Endothelial cell of umbilical vein (primary cell): ENCODE measurements around the gene CAPN2. TPM values are rescaled to one million over a fixed set of nuclear protein-coding genes. Genes with fewer than 3 reads are reported as not detected.

ENCODE experiments used
- BruUV-seq: library from RNA; stranded (reverse); fragments of 400-500 nt; replicated peaks from 2 replicates; lab custom pipeline; 2021; lab: Mats Ljungman, UMichigan
- CTCF ChIA-PET: fragments of 300-600, 350-600 bp; sonication (Branson Sonifier 250); formaldehyde crosslinking; loops from one replicate; lab custom pipeline; 2021; ENCODE audit warnings: antibody characterized with exemption, inconsistent platforms; lab: Charles Lee
- POLR2A ChIA-PET: fragments of 300-600, 350-600 bp; sonication (Branson Sonifier 250); formaldehyde crosslinking; loops from one replicate; lab custom pipeline; 2021; ENCODE audit warnings: antibody characterized with exemption, inconsistent platforms; lab: Charles Lee
- DNase-seq: peaks from one replicate; pipeline ENCODE4 v3.0.0-alpha.2; 2011; ENCODE audit warnings: low read depth, low spot score
- FAIRE-seq: peaks from 2 replicates; lab custom pipeline; 2011; peaks lifted over from hg19 to GRCh38; lab: Jason Lieb, UNC
- H2AFZ ChIP-seq: 2 replicates; pipeline ENCODE4 v1.6.0; 2012; ENCODE audit warnings: low read depth, low read length, control low read depth, inconsistent platforms
- H3K27ac ChIP-seq: 2 replicates; pipeline ENCODE4 v1.5.1; 2011; ENCODE audit warnings: low read depth, mild to moderate bottlenecking, control low read depth, low read length, moderate library complexity; ENCODE audit not compliant: insufficient read depth
- H3K27me3 ChIP-seq, 2 experiments: 2 replicates each; pipeline versions ENCODE4 v1.6.0 to v1.6.1; 2011; ENCODE audit warnings: low read length in 2 of 2, mixed read lengths in 1 of 2; ENCODE audit not compliant: control insufficient read depth in 2 of 2, insufficient read depth in 2 of 2
- H3K36me3 ChIP-seq, 2 experiments: 2 replicates in 1 of 2; 3 replicates in 1 of 2; pipeline ENCODE4 v1.5.1; 2011; ENCODE audit warnings: low read length in 2 of 2, mild to moderate bottlenecking in 1 of 2, moderate library complexity in 1 of 2; ENCODE audit not compliant: control insufficient read depth in 2 of 2, insufficient read depth in 2 of 2; ENCODE audit errors: extremely low read depth in 1 of 2
- H3K4me1 ChIP-seq: 3 replicates; pipeline ENCODE4 v1.5.1; 2011; ENCODE audit warnings: mild to moderate bottlenecking, low read length; ENCODE audit not compliant: control insufficient read depth, insufficient read depth; ENCODE audit errors: extremely low read depth
- H3K4me2 ChIP-seq: 2 replicates; pipeline ENCODE4 v1.6.1; 2011; ENCODE audit warnings: low read length, control low read depth, mixed read lengths; ENCODE audit not compliant: insufficient read depth
- H3K4me3 ChIP-seq, 3 experiments: fragments of 200-600 bp in 1 of 3; sonication (generic), shearing (Covaris generic) in 1 of 3; replicated peaks in 1 of 3; 2 replicates each; pipeline ENCODE4 v1.5.1; 2011 to 2016; ENCODE audit warnings: control low read depth in 3 of 3, low read length in 3 of 3, mild to moderate bottlenecking in 2 of 3, inconsistent platforms in 1 of 3, low read depth in 1 of 3, moderate library complexity in 1 of 3; ENCODE audit not compliant: insufficient read depth in 1 of 3
- H3K79me2 ChIP-seq: 2 replicates; pipeline ENCODE4 v1.6.0; 2012; ENCODE audit warnings: low read length, inconsistent platforms; ENCODE audit not compliant: control insufficient read depth, insufficient read depth
- H3K9ac ChIP-seq: replicated peaks from 2 replicates; pipeline ENCODE3; 2011; ENCODE audit warnings: low read length, control low read depth; ENCODE audit not compliant: insufficient read depth; ENCODE audit errors: extremely low read depth
- H3K9me1 ChIP-seq: replicated peaks from 3 replicates; pipeline ENCODE4 v1.6.0; 2011; ENCODE audit warnings: mild to moderate bottlenecking, low read length; ENCODE audit not compliant: control insufficient read depth, insufficient read depth; ENCODE audit errors: extremely low read depth
- H3K9me3 ChIP-seq: replicated peaks from 2 replicates; pipeline ENCODE4 v1.5.1; 2012; ENCODE audit warnings: low read length, inconsistent platforms; ENCODE audit not compliant: control insufficient read depth, insufficient read depth
- H4K20me1 ChIP-seq: replicated peaks from 2 replicates; pipeline ENCODE3; 2011; ENCODE audit warnings: mild to moderate bottlenecking, low read length; ENCODE audit not compliant: control insufficient read depth, insufficient read depth; ENCODE audit errors: extremely low read depth
- EZH2 ChIP-seq: IDR thresholded peaks from 2 replicates; pipeline ENCODE4 v1.6.1; 2012; ENCODE audit warnings: borderline replicate concordance, low read depth, mild to moderate bottlenecking, moderate library complexity, low read length, inconsistent platforms; ENCODE audit not compliant: severe bottlenecking
- FOS ChIP-seq: IDR thresholded peaks from 2 replicates; pipeline ENCODE4 v1.6.1; 2011; ENCODE audit warnings: mild to moderate bottlenecking, low read length, moderate library complexity, borderline replicate concordance; ENCODE audit not compliant: insufficient read depth
- GATA2 ChIP-seq: IDR thresholded peaks from 2 replicates; pipeline ENCODE4 v1.7.0; 2011; ENCODE audit warnings: low read depth, mild to moderate bottlenecking, moderate library complexity, mixed read lengths, low read length; ENCODE audit not compliant: insufficient read length, insufficient read depth
- JUN ChIP-seq: IDR thresholded peaks from 2 replicates; pipeline ENCODE4 v1.6.1; 2011; ENCODE audit warnings: borderline replicate concordance, low read depth; ENCODE audit not compliant: insufficient read length, insufficient read depth
- MYC ChIP-seq: IDR thresholded peaks from one replicate; pipeline ENCODE4 v1.6.1; 2011; ENCODE audit warnings: mild to moderate bottlenecking, low read depth, low read length
- POLR2A ChIP-seq: IDR thresholded peaks from 2 replicates; pipeline ENCODE4 v1.6.1; 2012; ENCODE audit warnings: low read depth, mild to moderate bottlenecking, control low read depth, low read length
- POLR2AphosphoS5 ChIP-seq: IDR thresholded peaks from 2 replicates; pipeline ENCODE4 v1.6.1; 2012; ENCODE audit warnings: low read depth, mild to moderate bottlenecking, control low read depth, low read length, moderate library complexity; ENCODE audit not compliant: insufficient read depth
- dilution Hi-C: fragments of 300-500 bp; cut with MboI; formaldehyde crosslinking; loops from one replicate; pipeline ENCODE4 v1.15.0; 2019; ENCODE audit warnings: low sequenced_read_pairs; ENCODE audit not compliant: extremely low pct_ligation_motif_present
- intact Hi-C: fragments of 100-400 bp; cut with micrococcal nuclease; formaldehyde crosslinking; loops from one replicate; pipeline ENCODE4 v1.10.0; 2022
- polyA plus RNA-seq, 4 experiments: library from polyadenylated mRNA; depleted of rRNA in 3 of 4; stranded (reverse) in 3 of 4; unstranded in 1 of 4; fragments of >200 nt; gene quantifications; 2 replicates each; pipeline versions ENCODE4 v1.2.1 to v1.2.3, GENCODE V29; 2011 to 2012; ENCODE audit warnings: missing spikeins in 1 of 4
- total RNA-seq: library from RNA; stranded (reverse); gene quantifications from 2 replicates; pipeline ENCODE4 v1.2.3, GENCODE V29; 2021
- TF ChIP-seq, protein P1 (sequence below): IDR thresholded peaks from 2 replicates; pipeline ENCODE4 v1.6.1; 2011; ENCODE audit not compliant: insufficient read depth, insufficient read length
- TF ChIP-seq, protein P2 (sequence below), 2 donors: IDR thresholded peaks; 1 replicate in 1 of 2; 2 replicates in 1 of 2; pipeline ENCODE4 v1.5.1; 2011; ENCODE audit warnings: low read length in 2 of 2, mild to moderate bottlenecking in 2 of 2, moderate library complexity in 2 of 2, control low read depth in 1 of 2, inconsistent platforms in 1 of 2, low read depth in 1 of 2; ENCODE audit not compliant: insufficient read depth in 1 of 2; ENCODE audit errors: extremely low read depth in 1 of 2

CAPN2 gene
- total and polyA plus RNA-seq, 2 donors (not counting 3 experiments of a cell fraction or from before 2014, with no cell fraction given), result 110 to 420 TPM

DNA sequence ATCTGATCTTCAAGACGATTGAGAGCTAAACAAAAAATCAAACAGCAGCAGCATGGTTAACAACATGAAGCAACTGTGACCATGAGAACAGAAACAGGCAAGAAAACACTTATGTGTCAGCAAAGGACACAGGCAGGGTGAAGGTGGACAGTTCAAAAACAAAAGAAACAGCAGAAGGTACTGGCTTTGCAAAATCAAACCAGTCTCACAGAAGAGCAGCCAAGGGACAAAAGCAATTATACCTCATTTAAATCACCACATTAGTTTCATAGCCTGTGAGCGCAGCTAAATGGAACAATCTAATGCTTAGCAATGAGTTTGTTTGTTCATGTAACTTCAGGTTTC is 59.1 kb downstream of the CAPN2 start:
- FAIRE-seq, result peak; percentile 12
- Histone ChIP-seq H3K27ac (peak overlapping the region; percentile 78), H3K27me3 (no peaks in the 10 kb centered on the region), H3K79me2 (peaks cover 2% of the 10 kb centered on the region), H3K36me3 (peaks cover 7 to 23% of the 10 kb centered on the region in 2 experiments), H3K4me2 (peak overlapping the region; percentile 9), H3K4me1 (peaks cover 62% of the 10 kb centered on the region), H3K9me1 (no peaks in the 10 kb centered on the region), H3K4me3 (peak overlapping the region in 1 of 3 experiments; percentile 2), H3K9ac (peak overlapping the region; percentile 63), H4K20me1 (no peaks in the 10 kb centered on the region), H2AFZ (no peak overlapping the region), H3K9me3 (no peaks in the 10 kb centered on the region)
- DNase-seq, result no peak
- ChIA-PET POLR2A (interaction anchor here (0.5 to 1.4 kb wide), 4 partner anchors 19 to 139 kb away, joined by 3 to 4 read pairs (median 4); no protein-coding TSS in a partner anchor), CTCF (interaction anchor here (0.7 to 3.2 kb wide), 13 partner anchors 10 to 279 kb away, joined by 3 to 19 read pairs (median 4); no protein-coding TSS in a partner anchor)
- no peak for TF ChIP-seq FOS
- TF ChIP-seq MYC, result no peak
- TF ChIP-seq POLR2A, result no peak
- no peak for TF ChIP-seq EZH2
- TF ChIP-seq GATA2, result no peak
- TF ChIP-seq, protein P1, sequence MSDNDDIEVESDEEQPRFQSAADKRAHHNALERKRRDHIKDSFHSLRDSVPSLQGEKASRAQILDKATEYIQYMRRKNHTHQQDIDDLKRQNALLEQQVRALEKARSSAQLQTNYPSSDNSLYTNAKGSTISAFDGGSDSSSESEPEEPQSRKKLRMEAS, result no peak
- TF ChIP-seq, protein P2, sequence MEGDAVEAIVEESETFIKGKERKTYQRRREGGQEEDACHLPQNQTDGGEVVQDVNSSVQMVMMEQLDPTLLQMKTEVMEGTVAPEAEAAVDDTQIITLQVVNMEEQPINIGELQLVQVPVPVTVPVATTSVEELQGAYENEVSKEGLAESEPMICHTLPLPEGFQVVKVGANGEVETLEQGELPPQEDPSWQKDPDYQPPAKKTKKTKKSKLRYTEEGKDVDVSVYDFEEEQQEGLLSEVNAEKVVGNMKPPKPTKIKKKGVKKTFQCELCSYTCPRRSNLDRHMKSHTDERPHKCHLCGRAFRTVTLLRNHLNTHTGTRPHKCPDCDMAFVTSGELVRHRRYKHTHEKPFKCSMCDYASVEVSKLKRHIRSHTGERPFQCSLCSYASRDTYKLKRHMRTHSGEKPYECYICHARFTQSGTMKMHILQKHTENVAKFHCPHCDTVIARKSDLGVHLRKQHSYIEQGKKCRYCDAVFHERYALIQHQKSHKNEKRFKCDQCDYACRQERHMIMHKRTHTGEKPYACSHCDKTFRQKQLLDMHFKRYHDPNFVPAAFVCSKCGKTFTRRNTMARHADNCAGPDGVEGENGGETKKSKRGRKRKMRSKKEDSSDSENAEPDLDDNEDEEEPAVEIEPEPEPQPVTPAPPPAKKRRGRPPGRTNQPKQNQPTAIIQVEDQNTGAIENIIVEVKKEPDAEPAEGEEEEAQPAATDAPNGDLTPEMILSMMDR (IDR thresholded peaks at IDR 0.05; ENCODE audit: extremely low read depth in 1 of 2, insufficient read depth in 1 of 2, low read depth in 1 of 2, low read length in 2 of 2), result no peak
- no peak for TF ChIP-seq POLR2AphosphoS5
- TF ChIP-seq JUN, result no peak
- no TSS peak for BruUV-seq
- intact Hi-C loops (no loop called here), dilution Hi-C loops (no loop called here)
